Caco-2 (cell line): Measurements from ENCODE around the gene SPAM1. TPM values are rescaled to one million over a fixed set of nuclear protein-coding genes. Genes with fewer than 3 reads are reported as not detected.

Source experiments
- BruUV-seq: library from RNA; stranded (reverse); fragments of 400-500 nt; replicated peaks from 2 replicates; lab custom pipeline; 2021; lab: Mats Ljungman, UMichigan
- CTCF ChIA-PET: fragments of 300-600 bp; sonication (Branson Sonifier 250); formaldehyde crosslinking; loops from one replicate; lab custom pipeline; 2022; ENCODE audit warnings: antibody characterized with exemption; lab: Charles Lee
- POLR2A ChIA-PET: fragments of 300-600 bp; sonication (Branson Sonifier 250); formaldehyde crosslinking; loops from one replicate; lab custom pipeline; 2022; ENCODE audit warnings: antibody characterized with exemption; lab: Charles Lee
- DNase-seq, 2 experiments: peaks; one replicate each; pipeline versions ENCODE4 v3.0.0 to v3.0.0-alpha.2; 2020 to 2022
- H3K27me3 ChIP-seq: replicated peaks from 2 replicates; pipeline ENCODE4 v1.6.0; 2011; ENCODE audit warnings: low read length; ENCODE audit not compliant: control insufficient read depth, insufficient read depth
- H3K36me3 ChIP-seq: 2 replicates; pipeline ENCODE4 v1.5.1; 2011; ENCODE audit warnings: low read length; ENCODE audit not compliant: control insufficient read depth, insufficient read depth
- H3K4me1 ChIP-seq: fragments of 250-450 bp; sonication (Bioruptor Pico); 2 replicates; pipeline ENCODE4 v1.5.1; 2020; ENCODE audit warnings: mild to moderate bottlenecking
- H3K4me3 ChIP-seq: 2 replicates; pipeline ENCODE4 v1.5.1; 2011; ENCODE audit warnings: low read depth, mild to moderate bottlenecking, control low read depth, low read length
- H3K9me3 ChIP-seq: fragments of 250-450 bp; sonication (Bioruptor Pico); 2 replicates; pipeline ENCODE4 v1.5.1; 2020; ENCODE audit warnings: mild to moderate bottlenecking, moderate library complexity
- H3K27ac Mint-ChIP-seq: one replicate; pipeline ENCODE4 v1.8.0; 2022; ENCODE audit warnings: mixed read lengths; ENCODE audit not compliant: unreplicated experiment
- H3K27me3 Mint-ChIP-seq: one replicate; pipeline ENCODE4 v1.8.0; 2022; ENCODE audit warnings: mixed read lengths; ENCODE audit not compliant: insufficient read depth, unreplicated experiment
- H3K36me3 Mint-ChIP-seq: one replicate; pipeline ENCODE4 v1.8.0; 2022; ENCODE audit warnings: mild to moderate bottlenecking, mixed read lengths; ENCODE audit not compliant: insufficient read depth, unreplicated experiment
- H3K4me1 Mint-ChIP-seq: one replicate; pipeline ENCODE4 v1.8.0; 2022; ENCODE audit warnings: low read depth, mixed read lengths; ENCODE audit not compliant: unreplicated experiment
- H3K4me3 Mint-ChIP-seq: one replicate; pipeline ENCODE4 v1.8.0; 2022; ENCODE audit warnings: mild to moderate bottlenecking, moderate library complexity, mixed read lengths; ENCODE audit not compliant: unreplicated experiment
- H3K9me3 Mint-ChIP-seq: one replicate; pipeline ENCODE4 v1.8.0; 2022; ENCODE audit warnings: mixed read lengths; ENCODE audit not compliant: unreplicated experiment
- CTCF ChIP-seq, 2 experiments: fragments of 200-600 bp in 1 of 2; IDR thresholded peaks; 1 replicate in 1 of 2; 2 replicates in 1 of 2; pipeline versions ENCODE4 v1.5.1 to v1.8.0; 2011 to 2022; ENCODE audit warnings: antibody characterized with exemption in 1 of 2, control low read depth in 1 of 2, inconsistent platforms in 1 of 2, low read depth in 1 of 2, low read length in 1 of 2, mild to moderate bottlenecking in 1 of 2, moderate library complexity in 1 of 2; ENCODE audit not compliant: insufficient read depth in 1 of 2, severe bottlenecking in 1 of 2, unreplicated experiment in 1 of 2
- intact Hi-C: fragments of 100-400 bp; cut with micrococcal nuclease; formaldehyde crosslinking; loops from one replicate; pipeline ENCODE4 v1.10.0; 2022; ENCODE audit not compliant: unreplicated experiment
- total RNA-seq: library from RNA; stranded (reverse); gene quantifications from 2 replicates; pipeline ENCODE4 v1.2.3, GENCODE V29; 2022

The SPAM1 gene
- total RNA-seq, 1 experiment from 2014 or later: not detected

- POLR2A ChIA-PET: no interaction called here
- H3K27ac Mint-ChIP-seq: no peak overlapping the region
- TF ChIP-seq CTCF (IDR thresholded peaks at IDR 0.05; ENCODE audit: insufficient read depth in 1 of 2, low read depth in 1 of 2, low read length in 1 of 2, severe bottlenecking in 1 of 2, unreplicated experiment in 1 of 2): no peak
- DNase-seq: no peak
- H3K4me3 Mint-ChIP-seq: no peak overlapping the region
- CTCF ChIA-PET: no interaction called here
- H3K4me3 ChIP-seq: no peak overlapping the region
- no TSS peak for BruUV-seq
- intact Hi-C loops: no loop called here
- H3K4me1 Mint-ChIP-seq: no peaks in the 10 kb centered on the region
- no peaks in the 10 kb centered on the region for H3K27me3 ChIP-seq
- no peaks in the 10 kb centered on the region for H3K4me1 ChIP-seq
- peaks cover 6% of the 10 kb centered on the region for H3K27me3 Mint-ChIP-seq
- H3K36me3 ChIP-seq: no peaks in the 10 kb centered on the region
- H3K9me3 ChIP-seq: no peaks in the 10 kb centered on the region
- no peaks in the 10 kb centered on the region for H3K36me3 Mint-ChIP-seq
- no peaks in the 10 kb centered on the region for H3K9me3 Mint-ChIP-seq
Observed at GRCh38 chr7:123958186-123958703, 33.2 kb downstream of the SPAM1 start.

- BruUV-seq: no TSS peak
- H3K9me3 Mint-ChIP-seq: no peaks in the 10 kb centered on the region
- H3K4me1 Mint-ChIP-seq: no peaks in the 10 kb centered on the region
Observed at GRCh38 chr7:123961771-123962170, 36.7 kb downstream of the SPAM1 start.

GRCh38 chr7:123966936-123967335 is 41.9 kb downstream of the SPAM1 start:
- intact Hi-C loops: loop anchor here (1.0 kb wide), 1 partner anchor 186 kb away; no protein-coding TSS in a partner anchor
- H3K36me3 Mint-ChIP-seq: no peaks in the 10 kb centered on the region
- no peaks in the 10 kb centered on the region for H3K9me3 ChIP-seq
- H3K27me3 Mint-ChIP-seq: no peaks in the 10 kb centered on the region
- POLR2A ChIA-PET: no interaction called here
- CTCF ChIA-PET: interaction anchor here (0.7 kb wide), 1 partner anchor 66 kb away, joined by 3 read pairs; the partner anchor contains the start of gene TMEM229A
- DNase-seq: no peak
- BruUV-seq: no TSS peak
- H3K27ac Mint-ChIP-seq: no peak overlapping the region
- no peaks in the 10 kb centered on the region for H3K36me3 ChIP-seq
- H3K4me1 ChIP-seq: no peaks in the 10 kb centered on the region
- no peak overlapping the region for H3K4me3 ChIP-seq
- no peaks in the 10 kb centered on the region for H3K9me3 Mint-ChIP-seq
- H3K27me3 ChIP-seq: no peaks in the 10 kb centered on the region
- H3K4me3 Mint-ChIP-seq: no peak overlapping the region
- no peaks in the 10 kb centered on the region for H3K4me1 Mint-ChIP-seq
- peak in 1 of 2 experiments; percentile 12 for TF ChIP-seq CTCF (IDR thresholded peaks at IDR 0.05; ENCODE audit: insufficient read depth in 1 of 2, low read depth in 1 of 2, low read length in 1 of 2, severe bottlenecking in 1 of 2, unreplicated experiment in 1 of 2)

More at GRCh38 chr7:123961771-123962170, 36.7 kb downstream of the SPAM1 start:
- no peaks in the 10 kb centered on the region for H3K27me3 ChIP-seq
- ChIA-PET CTCF (no interaction called here), POLR2A (no interaction called here)
- intact Hi-C loops: no loop called here
- no peaks in the 10 kb centered on the region for H3K9me3 ChIP-seq
- Mint-ChIP-seq H3K27ac (no peak overlapping the region), H3K36me3 (no peaks in the 10 kb centered on the region), H3K27me3 (peaks cover 6% of the 10 kb centered on the region), H3K4me3 (no peak overlapping the region)
- no peaks in the 10 kb centered on the region for H3K4me1 ChIP-seq
- DNase-seq: no peak
- no peak for TF ChIP-seq CTCF (IDR thresholded peaks at IDR 0.05; ENCODE audit: insufficient read depth in 1 of 2, low read depth in 1 of 2, low read length in 1 of 2, severe bottlenecking in 1 of 2, unreplicated experiment in 1 of 2)
- H3K36me3 ChIP-seq: no peaks in the 10 kb centered on the region
- H3K4me3 ChIP-seq: no peak overlapping the region
